Activated effector memory CD4-positive, alpha-beta T cell treated with Interleukin-2 at 50 U/mL for 16 hours (primary cell): Measurements from ENCODE around the gene ENOSF1.
A peak's percentile ranks its signal among the peaks of the same experiment; 100 is the strongest.

Source experiments
- DNase-seq: peaks from one replicate; pipeline ENCODE4 v3.0.0-alpha.2; 2020

Gene ENOSF1

GRCh38 chr18:629269-630150 lies 82.9 kb downstream of the ENOSF1 start:
- no peak for DNase-seq

GRCh38 chr18:627231-627630 lies 85.2 kb downstream of the ENOSF1 start:
- no peak for DNase-seq

GRCh38 chr18:623761-624620 lies 88.4 kb downstream of the ENOSF1 start:
- DNase-seq = peak; percentile 18

GRCh38 chr18:622289-622688 lies 90.1 kb downstream of the ENOSF1 start:
- DNase-seq = no peak

GRCh38 chr18:621291-622043 lies 91.0 kb downstream of the ENOSF1 start:
- DNase-seq = no peak
